Endothelial cell of umbilical vein (primary cell): ENCODE measurements around the gene TUNAR. TPM values are rescaled to one million over a fixed set of nuclear protein-coding genes. Genes with fewer than 3 reads are reported as not detected.

ENCODE experiments used
- BruUV-seq: library from RNA; stranded (reverse); fragments of 400-500 nt; replicated peaks from 2 replicates; lab custom pipeline; 2021; lab: Mats Ljungman, UMichigan
- CTCF ChIA-PET: fragments of 300-600, 350-600 bp; sonication (Branson Sonifier 250); formaldehyde crosslinking; loops from one replicate; lab custom pipeline; 2021; ENCODE audit warnings: antibody characterized with exemption, inconsistent platforms; lab: Charles Lee
- POLR2A ChIA-PET: fragments of 300-600, 350-600 bp; sonication (Branson Sonifier 250); formaldehyde crosslinking; loops from one replicate; lab custom pipeline; 2021; ENCODE audit warnings: antibody characterized with exemption, inconsistent platforms; lab: Charles Lee
- DNase-seq: peaks from one replicate; pipeline ENCODE4 v3.0.0-alpha.2; 2011; ENCODE audit warnings: low read depth, low spot score
- FAIRE-seq: peaks from 2 replicates; lab custom pipeline; 2011; peaks lifted over from hg19 to GRCh38; lab: Jason Lieb, UNC
- H2AFZ ChIP-seq: 2 replicates; pipeline ENCODE4 v1.6.0; 2012; ENCODE audit warnings: low read depth, low read length, control low read depth, inconsistent platforms
- H3K27ac ChIP-seq: 2 replicates; pipeline ENCODE4 v1.5.1; 2011; ENCODE audit warnings: low read depth, mild to moderate bottlenecking, control low read depth, low read length, moderate library complexity; ENCODE audit not compliant: insufficient read depth
- H3K27me3 ChIP-seq, 2 experiments: 2 replicates each; pipeline versions ENCODE4 v1.6.0 to v1.6.1; 2011; ENCODE audit warnings: low read length in 2 of 2, mixed read lengths in 1 of 2; ENCODE audit not compliant: control insufficient read depth in 2 of 2, insufficient read depth in 2 of 2
- H3K36me3 ChIP-seq, 2 experiments: 2 replicates in 1 of 2; 3 replicates in 1 of 2; pipeline ENCODE4 v1.5.1; 2011; ENCODE audit warnings: low read length in 2 of 2, mild to moderate bottlenecking in 1 of 2, moderate library complexity in 1 of 2; ENCODE audit not compliant: control insufficient read depth in 2 of 2, insufficient read depth in 2 of 2; ENCODE audit errors: extremely low read depth in 1 of 2
- H3K4me1 ChIP-seq: 3 replicates; pipeline ENCODE4 v1.5.1; 2011; ENCODE audit warnings: mild to moderate bottlenecking, low read length; ENCODE audit not compliant: control insufficient read depth, insufficient read depth; ENCODE audit errors: extremely low read depth
- H3K4me2 ChIP-seq: 2 replicates; pipeline ENCODE4 v1.6.1; 2011; ENCODE audit warnings: low read length, control low read depth, mixed read lengths; ENCODE audit not compliant: insufficient read depth
- H3K4me3 ChIP-seq, 3 experiments: fragments of 200-600 bp in 1 of 3; sonication (generic), shearing (Covaris generic) in 1 of 3; replicated peaks in 1 of 3; 2 replicates each; pipeline ENCODE4 v1.5.1; 2011 to 2016; ENCODE audit warnings: control low read depth in 3 of 3, low read length in 3 of 3, mild to moderate bottlenecking in 2 of 3, inconsistent platforms in 1 of 3, low read depth in 1 of 3, moderate library complexity in 1 of 3; ENCODE audit not compliant: insufficient read depth in 1 of 3
- H3K79me2 ChIP-seq: 2 replicates; pipeline ENCODE4 v1.6.0; 2012; ENCODE audit warnings: low read length, inconsistent platforms; ENCODE audit not compliant: control insufficient read depth, insufficient read depth
- H3K9ac ChIP-seq: replicated peaks from 2 replicates; pipeline ENCODE3; 2011; ENCODE audit warnings: low read length, control low read depth; ENCODE audit not compliant: insufficient read depth; ENCODE audit errors: extremely low read depth
- H3K9me1 ChIP-seq: replicated peaks from 3 replicates; pipeline ENCODE4 v1.6.0; 2011; ENCODE audit warnings: mild to moderate bottlenecking, low read length; ENCODE audit not compliant: control insufficient read depth, insufficient read depth; ENCODE audit errors: extremely low read depth
- H3K9me3 ChIP-seq: replicated peaks from 2 replicates; pipeline ENCODE4 v1.5.1; 2012; ENCODE audit warnings: low read length, inconsistent platforms; ENCODE audit not compliant: control insufficient read depth, insufficient read depth
- H4K20me1 ChIP-seq: replicated peaks from 2 replicates; pipeline ENCODE3; 2011; ENCODE audit warnings: mild to moderate bottlenecking, low read length; ENCODE audit not compliant: control insufficient read depth, insufficient read depth; ENCODE audit errors: extremely low read depth
- CTCF ChIP-seq, 2 donors: IDR thresholded peaks; 1 replicate in 1 of 2; 2 replicates in 1 of 2; pipeline ENCODE4 v1.5.1; 2011; ENCODE audit warnings: low read length in 2 of 2, mild to moderate bottlenecking in 2 of 2, moderate library complexity in 2 of 2, control low read depth in 1 of 2, inconsistent platforms in 1 of 2, low read depth in 1 of 2; ENCODE audit not compliant: insufficient read depth in 1 of 2; ENCODE audit errors: extremely low read depth in 1 of 2
- EZH2 ChIP-seq: IDR thresholded peaks from 2 replicates; pipeline ENCODE4 v1.6.1; 2012; ENCODE audit warnings: borderline replicate concordance, low read depth, mild to moderate bottlenecking, moderate library complexity, low read length, inconsistent platforms; ENCODE audit not compliant: severe bottlenecking
- FOS ChIP-seq: IDR thresholded peaks from 2 replicates; pipeline ENCODE4 v1.6.1; 2011; ENCODE audit warnings: mild to moderate bottlenecking, low read length, moderate library complexity, borderline replicate concordance; ENCODE audit not compliant: insufficient read depth
- GATA2 ChIP-seq: IDR thresholded peaks from 2 replicates; pipeline ENCODE4 v1.7.0; 2011; ENCODE audit warnings: low read depth, mild to moderate bottlenecking, moderate library complexity, mixed read lengths, low read length; ENCODE audit not compliant: insufficient read length, insufficient read depth
- JUN ChIP-seq: IDR thresholded peaks from 2 replicates; pipeline ENCODE4 v1.6.1; 2011; ENCODE audit warnings: borderline replicate concordance, low read depth; ENCODE audit not compliant: insufficient read length, insufficient read depth
- MYC ChIP-seq: IDR thresholded peaks from one replicate; pipeline ENCODE4 v1.6.1; 2011; ENCODE audit warnings: mild to moderate bottlenecking, low read depth, low read length
- POLR2A ChIP-seq: IDR thresholded peaks from 2 replicates; pipeline ENCODE4 v1.6.1; 2012; ENCODE audit warnings: low read depth, mild to moderate bottlenecking, control low read depth, low read length
- POLR2AphosphoS5 ChIP-seq: IDR thresholded peaks from 2 replicates; pipeline ENCODE4 v1.6.1; 2012; ENCODE audit warnings: low read depth, mild to moderate bottlenecking, control low read depth, low read length, moderate library complexity; ENCODE audit not compliant: insufficient read depth
- dilution Hi-C: fragments of 300-500 bp; cut with MboI; formaldehyde crosslinking; loops from one replicate; pipeline ENCODE4 v1.15.0; 2019; ENCODE audit warnings: low sequenced_read_pairs; ENCODE audit not compliant: extremely low pct_ligation_motif_present
- intact Hi-C: fragments of 100-400 bp; cut with micrococcal nuclease; formaldehyde crosslinking; loops from one replicate; pipeline ENCODE4 v1.10.0; 2022
- polyA plus RNA-seq, 4 experiments: library from polyadenylated mRNA; depleted of rRNA in 3 of 4; stranded (reverse) in 3 of 4; unstranded in 1 of 4; fragments of >200 nt; gene quantifications; 2 replicates each; pipeline versions ENCODE4 v1.2.1 to v1.2.3, GENCODE V29; 2011 to 2012; ENCODE audit warnings: missing spikeins in 1 of 4
- total RNA-seq: library from RNA; stranded (reverse); gene quantifications from 2 replicates; pipeline ENCODE4 v1.2.3, GENCODE V29; 2021
- TF ChIP-seq, protein P1 (sequence below): IDR thresholded peaks from 2 replicates; pipeline ENCODE4 v1.6.1; 2011; ENCODE audit not compliant: insufficient read depth, insufficient read length

Gene TUNAR
- total and polyA plus RNA-seq, 2 donors (not counting 3 experiments of a cell fraction or from before 2014, with no cell fraction given) = not detected

GRCh38 chr14:95941897-95942296 is 65.3 kb downstream of the TUNAR start:
- H3K9me3 ChIP-seq = no peaks in the 10 kb centered on the region
- CTCF ChIA-PET = no interaction called here
- dilution Hi-C loops = no loop called here
- POLR2A ChIA-PET = no interaction called here
- no peaks in the 10 kb centered on the region for H3K79me2 ChIP-seq
- no peaks in the 10 kb centered on the region for H3K36me3 ChIP-seq
- BruUV-seq = no TSS peak
- no peak overlapping the region for H3K4me2 ChIP-seq
- FAIRE-seq (no peak), DNase-seq (no peak)
- TF ChIP-seq CTCF (IDR thresholded peaks at IDR 0.05; ENCODE audit: extremely low read depth in 1 of 2, insufficient read depth in 1 of 2, low read depth in 1 of 2, low read length in 2 of 2) = no peak
- H3K27ac ChIP-seq = no peak overlapping the region
- H3K9ac ChIP-seq = no peak overlapping the region
- no peaks in the 10 kb centered on the region for H3K4me1 ChIP-seq
- H3K9me1 ChIP-seq = no peaks in the 10 kb centered on the region
- H3K27me3 ChIP-seq = no peaks in the 10 kb centered on the region
- no peak overlapping the region for H3K4me3 ChIP-seq
- no peaks in the 10 kb centered on the region for H4K20me1 ChIP-seq
- no peak overlapping the region for H2AFZ ChIP-seq
- intact Hi-C loops = no loop called here

GRCh38 chr14:95943699-95944098 is 67.1 kb downstream of the TUNAR start:
- no peak overlapping the region for H2AFZ ChIP-seq
- H3K36me3 ChIP-seq = no peaks in the 10 kb centered on the region
- no peaks in the 10 kb centered on the region for H3K27me3 ChIP-seq
- H3K79me2 ChIP-seq = no peaks in the 10 kb centered on the region
- no peaks in the 10 kb centered on the region for H3K9me3 ChIP-seq
- H3K27ac ChIP-seq = no peak overlapping the region
- dilution Hi-C loops (no loop called here), intact Hi-C loops (no loop called here)
- no peak overlapping the region for H3K4me2 ChIP-seq
- no peak overlapping the region for H3K9ac ChIP-seq
- H3K4me1 ChIP-seq = no peaks in the 10 kb centered on the region
- TF ChIP-seq FOS (no peak), JUN (no peak), MYC (no peak), GATA2 (no peak), POLR2AphosphoS5 (no peak), CTCF (IDR thresholded peaks at IDR 0.05; ENCODE audit: extremely low read depth in 1 of 2, insufficient read depth in 1 of 2, low read depth in 1 of 2, low read length in 2 of 2) (no peak), EZH2 (no peak), POLR2A (no peak)
- TF ChIP-seq, protein P1, sequence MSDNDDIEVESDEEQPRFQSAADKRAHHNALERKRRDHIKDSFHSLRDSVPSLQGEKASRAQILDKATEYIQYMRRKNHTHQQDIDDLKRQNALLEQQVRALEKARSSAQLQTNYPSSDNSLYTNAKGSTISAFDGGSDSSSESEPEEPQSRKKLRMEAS = no peak
- ChIA-PET CTCF (no interaction called here), POLR2A (no interaction called here)
- H3K4me3 ChIP-seq = no peak overlapping the region
- DNase-seq (no peak), FAIRE-seq (no peak)
- no peaks in the 10 kb centered on the region for H3K9me1 ChIP-seq
- BruUV-seq = no TSS peak
- H4K20me1 ChIP-seq = no peaks in the 10 kb centered on the region
